Measurements from ENCODE around the gene CDC23. TPM values are rescaled to one million over a fixed set of nuclear protein-coding genes. Genes with fewer than 3 reads are reported as not detected.

Gene CDC23
- total and polyA plus RNA-seq, 2 of the 4 experiments (the other 2 are of a cell fraction): 21.1 to 28.0 TPM

DNA sequence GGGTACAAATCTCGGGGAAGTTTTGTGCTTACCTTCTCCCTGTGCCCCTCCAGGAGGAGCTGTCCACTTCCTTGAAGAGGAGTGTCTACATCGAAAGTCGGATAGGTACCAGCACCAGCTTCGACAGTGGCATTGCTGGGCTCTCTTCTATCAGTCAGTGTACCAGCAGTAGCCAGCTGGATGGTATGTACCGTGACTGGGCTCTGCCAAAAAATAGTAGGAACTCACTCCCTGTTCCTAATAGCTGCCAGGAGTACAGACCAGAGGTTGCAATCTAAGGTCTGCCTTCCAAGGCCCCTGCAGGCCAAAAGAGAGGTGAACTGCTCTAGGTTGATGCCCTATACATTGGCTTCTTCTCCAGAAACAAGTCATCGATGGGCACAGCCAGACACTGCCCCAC, 30.3 kb downstream of the CDC23 start:
- POLR2A ChIA-PET (ENCODE audit: unreplicated experiment): no interaction called here
- Histone ChIP-seq H2BK15ac (ENCODE audit: low read depth, low read length) (no peak overlapping the region), H3K14ac (replicated peaks; ENCODE audit: low read depth, low read length) (no peak overlapping the region), H3K18ac (ENCODE audit: low read depth, low read length) (no peak overlapping the region), H2BK20ac (ENCODE audit: low read depth, low read length) (no peak overlapping the region), H3K9me1 (ENCODE audit: insufficient read depth, low read length) (no peaks in the 10 kb centered on the region), H2BK120ac (ENCODE audit: low read depth, low read length) (no peak overlapping the region), H3K9me3 (ENCODE audit: control insufficient read depth, insufficient read depth, low read length) (no peaks in the 10 kb centered on the region), H3K27me3 (ENCODE audit: control insufficient read depth, insufficient read depth, low read length) (no peaks in the 10 kb centered on the region), H4K91ac (ENCODE audit: insufficient read depth, low read depth, low read length) (no peak overlapping the region), H4K20me1 (ENCODE audit: insufficient read depth, low read length) (no peaks in the 10 kb centered on the region), H2AFZ (replicated peaks; ENCODE audit: low read length, poor library complexity) (no peak overlapping the region), H3K4me1 (ENCODE audit: control insufficient read depth, insufficient read depth, low read length) (no peaks in the 10 kb centered on the region), H3K36me3 (ENCODE audit: control insufficient read depth, insufficient read depth, low read length) (peaks cover 29% of the 10 kb centered on the region), H2AK9ac (replicated peaks; ENCODE audit: low read depth, low read length, poor library complexity) (no peak overlapping the region), H4K5ac (ENCODE audit: low read depth, low read length) (no peak overlapping the region), H3K4me2 (ENCODE audit: low read depth, low read length) (no peak overlapping the region), H3K27ac (ENCODE audit: insufficient read depth, low read length) (no peak overlapping the region), H2BK5ac (ENCODE audit: low read depth, low read length, poor library complexity, severe bottlenecking) (no peak overlapping the region), H4K8ac (ENCODE audit: low read depth in 2 of 2, low read length in 2 of 2) (no peak overlapping the region), H2AK5ac (ENCODE audit: low read depth, low read length) (no peak overlapping the region), H3K79me1 (ENCODE audit: low read depth in 1 of 2, low read length in 2 of 2) (peaks cover 20 to 29% of the 10 kb centered on the region in 2 experiments), H3K56ac (ENCODE audit: extremely low read depth, insufficient read depth, low read length) (no peak overlapping the region), H3K4ac (ENCODE audit: low read depth, low read length) (no peak overlapping the region), H3K9ac (ENCODE audit: low read depth, low read length) (no peak overlapping the region), H3K4me3 (ENCODE audit: insufficient read depth, low read depth, low read length) (no peak overlapping the region), H3K23ac (ENCODE audit: low read depth, low read length) (no peak overlapping the region)
- 97% methylated on average over 4 of the region's 6 CpGs; no CpG with 5 or more reads in 1 of the 2 experiments for WGBS, 2 experiments (ENCODE audit: extremely low coverage in 2 of 2, insufficient read length in 1 of 2)
- in situ Hi-C loops (cut with MboI; ENCODE audit: low sequenced_read_pairs): loop anchor here (10.0 kb wide), 1 partner anchor 232 kb away; no protein-coding TSS in a partner anchor
- dilution Hi-C loops (cut with HindIII; ENCODE audit: low sequenced_read_pairs, unreplicated experiment): no loop called here
- TF ChIP-seq POLR2A (IDR thresholded peaks at IDR 0.05; ENCODE audit: low read depth, low read length): no peak
- no peak for TF ChIP-seq RAD21 (IDR thresholded peaks at IDR 0.05; ENCODE audit: low read length)
- no peak for TF ChIP-seq RCOR1 (IDR thresholded peaks at IDR 0.05; ENCODE audit: insufficient replicate concordance, low read length)
- no peak for TF ChIP-seq BHLHE40 (IDR thresholded peaks at IDR 0.05; ENCODE audit: low read depth, low read length)
- no peak for TF ChIP-seq MAFK (IDR thresholded peaks at IDR 0.05; ENCODE audit: low read depth, low read length)
- TF ChIP-seq, protein P1, sequence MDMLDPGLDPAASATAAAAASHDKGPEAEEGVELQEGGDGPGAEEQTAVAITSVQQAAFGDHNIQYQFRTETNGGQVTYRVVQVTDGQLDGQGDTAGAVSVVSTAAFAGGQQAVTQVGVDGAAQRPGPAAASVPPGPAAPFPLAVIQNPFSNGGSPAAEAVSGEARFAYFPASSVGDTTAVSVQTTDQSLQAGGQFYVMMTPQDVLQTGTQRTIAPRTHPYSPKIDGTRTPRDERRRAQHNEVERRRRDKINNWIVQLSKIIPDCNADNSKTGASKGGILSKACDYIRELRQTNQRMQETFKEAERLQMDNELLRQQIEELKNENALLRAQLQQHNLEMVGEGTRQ (IDR thresholded peaks at IDR 0.05; ENCODE audit: low read depth, low read length): no peak
- TF ChIP-seq NFE2L2 (IDR thresholded peaks at IDR 0.05; ENCODE audit: low read depth, low read length): no peak
- TF ChIP-seq SMC3 (IDR thresholded peaks at IDR 0.05; ENCODE audit: low read depth, low read length): no peak
- TF ChIP-seq CEBPB (IDR thresholded peaks at IDR 0.05; ENCODE audit: low read depth, low read length): no peak
- no peak for TF ChIP-seq MXI1 (IDR thresholded peaks at IDR 0.05; ENCODE audit: borderline replicate concordance, low read depth, low read length)
- TF ChIP-seq RFX5 (IDR thresholded peaks at IDR 0.05; ENCODE audit: low read depth, low read length): no peak
- TF ChIP-seq FOS (IDR thresholded peaks at IDR 0.05; ENCODE audit: low read depth, low read length): no peak
- TF ChIP-seq, protein P2, sequence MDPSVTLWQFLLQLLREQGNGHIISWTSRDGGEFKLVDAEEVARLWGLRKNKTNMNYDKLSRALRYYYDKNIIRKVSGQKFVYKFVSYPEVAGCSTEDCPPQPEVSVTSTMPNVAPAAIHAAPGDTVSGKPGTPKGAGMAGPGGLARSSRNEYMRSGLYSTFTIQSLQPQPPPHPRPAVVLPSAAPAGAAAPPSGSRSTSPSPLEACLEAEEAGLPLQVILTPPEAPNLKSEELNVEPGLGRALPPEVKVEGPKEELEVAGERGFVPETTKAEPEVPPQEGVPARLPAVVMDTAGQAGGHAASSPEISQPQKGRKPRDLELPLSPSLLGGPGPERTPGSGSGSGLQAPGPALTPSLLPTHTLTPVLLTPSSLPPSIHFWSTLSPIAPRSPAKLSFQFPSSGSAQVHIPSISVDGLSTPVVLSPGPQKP (IDR thresholded peaks at IDR 0.05; ENCODE audit: borderline replicate concordance, low read depth, low read length): no peak
- TF ChIP-seq CHD1 (IDR thresholded peaks at IDR 0.05; ENCODE audit: low read depth, low read length): no peak
- no peak for TF ChIP-seq MAZ (IDR thresholded peaks at IDR 0.05; ENCODE audit: borderline replicate concordance, low read depth, low read length)
- CTCF ChIA-PET: no interaction called here
- ATAC-seq (ENCODE audit: low read depth): no peak
- no peak for DNase-seq
- no TSS peak for BruUV-seq (replicated peaks)
- intact Hi-C loops (cut with micrococcal nuclease): no loop called here
